ENCODE measurements around the gene PRSS3. TPM values are rescaled to one million over a fixed set of nuclear protein-coding genes. Genes with fewer than 3 reads are reported as not detected.

PRSS3 gene
- total RNA-seq, 1 experiment from 2014 or later, result 66.3 TPM

GRCh38 chr9:33837138-33837537 is 41.8 kb downstream of the PRSS3 start:
- Histone ChIP-seq H3K4me2 (ENCODE audit: low read length) (no peak overlapping the region), H3K4me1 (ENCODE audit: control insufficient read depth in 1 of 2, insufficient read depth in 2 of 2, low read length in 2 of 2) (no peaks in the 10 kb centered on the region), H3K9me2 (ENCODE audit: insufficient read depth) (no peaks in the 10 kb centered on the region), H4K20me1 (ENCODE audit: insufficient read depth) (peaks cover 18% of the 10 kb centered on the region), H3K79me2 (ENCODE audit: insufficient read depth, low read length) (peaks cover 99% of the 10 kb centered on the region), H3K27ac (ENCODE audit: low read depth, low read length) (no peak overlapping the region), H3K36me3 (ENCODE audit: control insufficient read depth in 1 of 2, insufficient read depth in 2 of 2, low read length in 2 of 2) (no peaks in the 10 kb centered on the region), H2AFZ (ENCODE audit: low read depth, low read length, poor library complexity, severe bottlenecking) (no peak overlapping the region), H3K9ac (ENCODE audit: low read length) (no peak overlapping the region), H3K9me3 (ENCODE audit: control insufficient read depth in 1 of 2, insufficient read depth in 1 of 2, low read depth in 1 of 2, low read length in 2 of 2) (no peaks in the 10 kb centered on the region), H3K27me3 (ENCODE audit: insufficient read depth, low read length) (no peaks in the 10 kb centered on the region), H3K4me3 (replicated peaks in 1 of 2; ENCODE audit: low read depth in 1 of 2, low read length in 2 of 2) (no peak overlapping the region)
- no peak for DNase-seq (ENCODE audit: low read depth, low spot score)
- TF ChIP-seq FOSL1 (IDR thresholded peaks at IDR 0.05; ENCODE audit: low read depth), result no peak
- TF ChIP-seq POLR2AphosphoS5 (IDR thresholded peaks at IDR 0.05; ENCODE audit: low read depth, low read length), result no peak
- TF ChIP-seq EGR1 (IDR thresholded peaks at IDR 0.05; ENCODE audit: low read depth), result no peak
- intact Hi-C loops (cut with micrococcal nuclease), result no loop called here
- RAD21 ChIA-PET (ENCODE audit: low non-redundant PET in 1 of 2, low total read pairs in 2 of 2, uncharacterized antibody in 2 of 2, unreplicated experiment in 2 of 2), result no interaction called here
- CTCF ChIA-PET, result no interaction called here
- POLR2A ChIA-PET, result interaction anchor here (1.0 kb wide), 1 partner anchor 19 kb away, joined by 3 read pairs; no protein-coding TSS in a partner anchor
- no TSS peak for BruUV-seq (replicated peaks)
- ATAC-seq, result no peak

GRCh38 chr9:33840381-33840780 is 45.0 kb downstream of the PRSS3 start:
- Histone ChIP-seq H3K4me2 (ENCODE audit: low read length) (no peak overlapping the region), H3K4me3 (replicated peaks in 1 of 2; ENCODE audit: low read depth in 1 of 2, low read length in 2 of 2) (no peak overlapping the region), H3K9ac (ENCODE audit: low read length) (no peak overlapping the region), H4K20me1 (ENCODE audit: insufficient read depth) (peaks cover 13% of the 10 kb centered on the region), H3K9me3 (ENCODE audit: control insufficient read depth in 1 of 2, insufficient read depth in 1 of 2, low read depth in 1 of 2, low read length in 2 of 2) (no peaks in the 10 kb centered on the region), H3K79me2 (ENCODE audit: insufficient read depth, low read length) (peaks cover 99% of the 10 kb centered on the region), H3K9me2 (ENCODE audit: insufficient read depth) (no peaks in the 10 kb centered on the region), H3K4me1 (ENCODE audit: control insufficient read depth in 1 of 2, insufficient read depth in 2 of 2, low read length in 2 of 2) (no peaks in the 10 kb centered on the region), H3K36me3 (ENCODE audit: control insufficient read depth in 1 of 2, insufficient read depth in 2 of 2, low read length in 2 of 2) (no peaks in the 10 kb centered on the region), H3K27me3 (ENCODE audit: insufficient read depth, low read length) (no peaks in the 10 kb centered on the region), H2AFZ (ENCODE audit: low read depth, low read length, poor library complexity, severe bottlenecking) (no peak overlapping the region), H3K27ac (ENCODE audit: low read depth, low read length) (no peak overlapping the region)
- POLR2A ChIA-PET, result no interaction called here
- BruUV-seq (replicated peaks), result no TSS peak
- no peak for TF ChIP-seq SP1 (IDR thresholded peaks at IDR 0.05; ENCODE audit: low read depth)
- TF ChIP-seq EGR1 (IDR thresholded peaks at IDR 0.05; ENCODE audit: low read depth), result no peak
- TF ChIP-seq MAX (IDR thresholded peaks at IDR 0.05), result no peak
- no peak for TF ChIP-seq CBX3 (IDR thresholded peaks at IDR 0.05; ENCODE audit: low read depth)
- no peak for TF ChIP-seq YY1 (IDR thresholded peaks at IDR 0.05; ENCODE audit: extremely low read depth, insufficient replicate concordance, low read depth, low read length)
- no peak for TF ChIP-seq FOSL1 (IDR thresholded peaks at IDR 0.05; ENCODE audit: low read depth)
- TF ChIP-seq TCF7L2 (IDR thresholded peaks at IDR 0.05; ENCODE audit: borderline replicate concordance, extremely low read depth, insufficient read depth, insufficient read length), result no peak
- TF ChIP-seq ATF3 (IDR thresholded peaks at IDR 0.05), result no peak
- TF ChIP-seq RAD21 (IDR thresholded peaks at IDR 0.05; ENCODE audit: low read depth), result no peak
- no peak for TF ChIP-seq CEBPB (IDR thresholded peaks at IDR 0.05; ENCODE audit: low read depth)
- TF ChIP-seq REST (IDR thresholded peaks at IDR 0.05; ENCODE audit: low read depth), result no peak
- TF ChIP-seq POLR2A (IDR thresholded peaks at IDR 0.05; ENCODE audit: borderline replicate concordance, extremely low read depth, insufficient read depth, insufficient read length), result no peak
- intact Hi-C loops (cut with micrococcal nuclease), result no loop called here
- no peak for ATAC-seq
- no peak for DNase-seq (ENCODE audit: low read depth, low spot score)
- RAD21 ChIA-PET (ENCODE audit: low non-redundant PET in 1 of 2, low total read pairs in 2 of 2, uncharacterized antibody in 2 of 2, unreplicated experiment in 2 of 2), result no interaction called here
- CTCF ChIA-PET, result interaction anchor here (1.5 to 1.7 kb wide), 2 partner anchors 12 to 27 kb away, joined by 4 to 6 read pairs; no protein-coding TSS in a partner anchor
